ENCODE measurements around the gene DLGAP1.

The DLGAP1 gene

GRCh38 chr18:4238966-4239365 is 216.1 kb downstream of the DLGAP1 start (continued):
- TF ChIP-seq REST (tag by site-specific recombination; IDR thresholded peaks at IDR 0.05) = no peak
- no peak for TF ChIP-seq HOXC10 (CRISPR knock-in tag; IDR thresholded peaks at IDR 0.05)
- no peak for TF ChIP-seq ZNF792 (tag by site-specific recombination; IDR thresholded peaks at IDR 0.05)
- no peak for TF ChIP-seq ZNF324 (tag by site-specific recombination; IDR thresholded peaks at IDR 0.05)
- no peak for TF ChIP-seq EGR2 (tag by site-specific recombination; IDR thresholded peaks at IDR 0.05; ENCODE audit: low read depth)
- no peak for TF ChIP-seq ZEB2 (tag by site-specific recombination; IDR thresholded peaks at IDR 0.05)
- no peak for TF ChIP-seq ZNF621 (tag by site-specific recombination; IDR thresholded peaks at IDR 0.05)

- TF ChIP-seq ZNF621 (tag by site-specific recombination; IDR thresholded peaks at IDR 0.05) (no peak), PRDM4 (tag by site-specific recombination; IDR thresholded peaks at IDR 0.05) (no peak), ZNF514 (tag by site-specific recombination; IDR thresholded peaks at IDR 0.05) (no peak)
- Histone ChIP-seq H3K27ac (ENCODE audit: extremely low read depth, low read depth, low read length) (no peak overlapping the region), H3K4me3 (ENCODE audit: low read depth, low read length) (no peak overlapping the region), H3K4me1 (ENCODE audit: control insufficient read depth, insufficient read depth, low read length) (no peaks in the 10 kb centered on the region), H3K36me3 (ENCODE audit: control insufficient read depth in 2 of 2, insufficient read depth in 1 of 2, low read length in 2 of 2) (no peaks in the 10 kb centered on the region), H3K9me3 (ENCODE audit: control insufficient read depth, insufficient read depth, low read depth, low read length) (no peaks in the 10 kb centered on the region)
- ChIA-PET POLR2A (no interaction called here), CTCF (no interaction called here)
Observed at GRCh38 chr18:4237664-4238041, 217.5 kb downstream of the DLGAP1 start.

- Histone ChIP-seq H3K4me1 (ENCODE audit: control insufficient read depth, insufficient read depth, low read length) (no peaks in the 10 kb centered on the region), H3K27ac (ENCODE audit: extremely low read depth, low read depth, low read length) (no peak overlapping the region), H3K36me3 (ENCODE audit: control insufficient read depth in 2 of 2, insufficient read depth in 1 of 2, low read length in 2 of 2) (no peaks in the 10 kb centered on the region), H3K4me3 (ENCODE audit: low read depth, low read length) (no peak overlapping the region), H3K9me3 (ENCODE audit: control insufficient read depth, insufficient read depth, low read depth, low read length) (no peaks in the 10 kb centered on the region)
- ChIA-PET CTCF (interaction anchor here (0.6 kb wide), 1 partner anchor 34 kb away, joined by 5 read pairs; no protein-coding TSS in a partner anchor), POLR2A (no interaction called here)
- TF ChIP-seq ZNF664 (tag by site-specific recombination; IDR thresholded peaks at IDR 0.05) = no peak
- TF ChIP-seq ZNF292 (tag by site-specific recombination; IDR thresholded peaks at IDR 0.05; ENCODE audit: borderline replicate concordance, low read depth) = no peak
- no peak for TF ChIP-seq AEBP2 (tag by site-specific recombination; IDR thresholded peaks at IDR 0.05; ENCODE audit: borderline replicate concordance)
- TF ChIP-seq ZNF37A (tag by site-specific recombination; IDR thresholded peaks at IDR 0.05) = no peak
- no peak for TF ChIP-seq ZNF114 (tag by site-specific recombination; IDR thresholded peaks at IDR 0.05)
- no peak for TF ChIP-seq ZNF146 (tag by site-specific recombination; IDR thresholded peaks at IDR 0.05)
- TF ChIP-seq ZNF837 (tag by site-specific recombination; IDR thresholded peaks at IDR 0.05) = no peak
- no peak for TF ChIP-seq ZNF521 (tag by site-specific recombination; IDR thresholded peaks at IDR 0.05)
- no peak for TF ChIP-seq ZNF585B (tag by site-specific recombination; IDR thresholded peaks at IDR 0.05)
- TF ChIP-seq ZBTB26 (tag by site-specific recombination; optimal IDR thresholded peaks at IDR 0.05) = no peak
- no peak for TF ChIP-seq TCF7L2 (IDR thresholded peaks at IDR 0.05; ENCODE audit: borderline replicate concordance, low read depth, low read length)
Observed at GRCh38 chr18:4236940-4237663, 218.0 kb downstream of the DLGAP1 start.
